Karpas-422 (cell line): ENCODE measurements around the gene GRAMD1B. TPM values are rescaled to one million over a fixed set of nuclear protein-coding genes. Genes with fewer than 3 reads are reported as not detected.
A peak's percentile ranks its signal among the peaks of the same experiment; 100 is the strongest.

Experiments used
- DNase-seq: peaks from one replicate; pipeline ENCODE4 v3.0.0-alpha.2; 2015
- H2AFZ ChIP-seq: fragments of 200-600 bp; sonication (generic); 2 replicates; pipeline ENCODE4 v1.6.1; 2014; ENCODE audit warnings: antibody characterized with exemption, low read length, mixed read lengths
- H3K27ac ChIP-seq: fragments of 200-600 bp; sonication (generic); 2 replicates; pipeline ENCODE4 v1.5.1; 2014; ENCODE audit warnings: mild to moderate bottlenecking, low read length, moderate library complexity
- H3K27me3 ChIP-seq: fragments of 200-600 bp; sonication (generic); 2 replicates; pipeline ENCODE4 v1.6.1; 2014; ENCODE audit warnings: low read length, mixed read lengths
- H3K36me3 ChIP-seq: fragments of 200-600 bp; sonication (generic); 2 replicates; pipeline ENCODE4 v1.6.1; 2014; ENCODE audit warnings: low read length, mixed read lengths; ENCODE audit not compliant: insufficient read depth
- H3K4me1 ChIP-seq: fragments of 200-600 bp; sonication (generic); 2 replicates; pipeline ENCODE4 v1.6.1; 2014; ENCODE audit warnings: mild to moderate bottlenecking, low read length, mixed read lengths
- H3K4me2 ChIP-seq: fragments of 200-600 bp; sonication (generic); 2 replicates; pipeline ENCODE4 v1.6.1; 2014; ENCODE audit warnings: low read length, low read depth, mild to moderate bottlenecking; ENCODE audit not compliant: poor library complexity, severe bottlenecking
- H3K4me3 ChIP-seq: fragments of 200-600 bp; sonication (generic); 2 replicates; pipeline ENCODE4 v1.5.1; 2014; ENCODE audit warnings: mild to moderate bottlenecking, antibody characterized with exemption, low read length, mixed read lengths
- H3K79me2 ChIP-seq: fragments of 200-600 bp; sonication (generic); 2 replicates; pipeline ENCODE4 v1.6.1; 2014; ENCODE audit warnings: mild to moderate bottlenecking, low read length, mixed read lengths
- H3K9ac ChIP-seq: fragments of 200-600 bp; sonication (generic); 2 replicates; pipeline ENCODE4 v1.6.0; 2014; ENCODE audit warnings: low read length
- H3K9me2 ChIP-seq: fragments of 200-600 bp; sonication (generic), shearing (Covaris generic); replicated peaks from 2 replicates; pipeline ENCODE4 v1.6.0; 2014; ENCODE audit warnings: mild to moderate bottlenecking, low read length, moderate library complexity; ENCODE audit not compliant: insufficient read depth
- H3K9me3 ChIP-seq: fragments of 300-700, 200-600 bp; sonication (generic); 2 replicates; pipeline ENCODE4 v1.6.1; 2014; ENCODE audit warnings: low read length, mixed read lengths
- H4K20me1 ChIP-seq: fragments of 200-600 bp; sonication (generic); 2 replicates; pipeline ENCODE4 v1.6.1; 2014; ENCODE audit warnings: mild to moderate bottlenecking, antibody characterized with exemption, low read length, low read depth; ENCODE audit not compliant: insufficient read depth
- total RNA-seq: library from RNA; depleted of rRNA; stranded (reverse); fragments of >200 nt; shearing (Covaris generic); gene quantifications from 2 replicates; pipeline ENCODE4 v1.2.3, GENCODE V29; 2014; ENCODE audit warnings: low replicate concordance

Gene GRAMD1B
- total RNA-seq, 1 experiment from 2014 or later, result 79.0 TPM

GRCh38 chr11:123407130-123407995, 22.7 kb upstream of the GRAMD1B start:
- H3K4me1 ChIP-seq, result peaks cover 70% of the 10 kb centered on the region
- H3K9ac ChIP-seq, result peak overlapping the region; percentile 81
- peak overlapping the region; percentile 99 for H3K27ac ChIP-seq
- no peak overlapping the region for H2AFZ ChIP-seq
- peak overlapping the region; percentile 88 for H3K4me2 ChIP-seq
- H3K4me3 ChIP-seq, result peak overlapping the region; percentile 61
- H3K27me3 ChIP-seq, result no peaks in the 10 kb centered on the region
- no peaks in the 10 kb centered on the region for H3K79me2 ChIP-seq
- H3K9me3 ChIP-seq, result no peaks in the 10 kb centered on the region
- DNase-seq, result peak; percentile 83
- no peaks in the 10 kb centered on the region for H3K9me2 ChIP-seq
- H4K20me1 ChIP-seq, result no peaks in the 10 kb centered on the region
- no peaks in the 10 kb centered on the region for H3K36me3 ChIP-seq

GRCh38 chr11:123407996-123408597, 22.0 kb upstream of the GRAMD1B start:
- H3K79me2 ChIP-seq, result no peaks in the 10 kb centered on the region
- H4K20me1 ChIP-seq, result no peaks in the 10 kb centered on the region
- DNase-seq, result no peak
- H3K4me2 ChIP-seq, result peak overlapping the region; percentile 88
- H3K27me3 ChIP-seq, result no peaks in the 10 kb centered on the region
- no peaks in the 10 kb centered on the region for H3K9me3 ChIP-seq
- H2AFZ ChIP-seq, result no peak overlapping the region
- peak overlapping the region; percentile 81 for H3K9ac ChIP-seq
- peaks cover 70% of the 10 kb centered on the region for H3K4me1 ChIP-seq
- H3K36me3 ChIP-seq, result no peaks in the 10 kb centered on the region
- H3K4me3 ChIP-seq, result peak overlapping the region; percentile 58; the same call in 1 of the 2 replicates
- no peaks in the 10 kb centered on the region for H3K9me2 ChIP-seq
- H3K27ac ChIP-seq, result peak overlapping the region; percentile 99

GRCh38 chr11:123408619-123409455, 21.2 kb upstream of the GRAMD1B start:
- H3K4me1 ChIP-seq, result peaks cover 70% of the 10 kb centered on the region
- peak overlapping the region; percentile 88 for H3K4me2 ChIP-seq
- no peaks in the 10 kb centered on the region for H3K9me2 ChIP-seq
- no peaks in the 10 kb centered on the region for H3K27me3 ChIP-seq
- DNase-seq, result peak; percentile 75
- peak overlapping the region; percentile 81 for H3K9ac ChIP-seq
- no peaks in the 10 kb centered on the region for H3K9me3 ChIP-seq
- peak overlapping the region; percentile 58 for H3K4me3 ChIP-seq
- no peaks in the 10 kb centered on the region for H3K36me3 ChIP-seq
- peak overlapping the region; percentile 99 for H3K27ac ChIP-seq
- H4K20me1 ChIP-seq, result no peaks in the 10 kb centered on the region
- no peaks in the 10 kb centered on the region for H3K79me2 ChIP-seq
- peak overlapping the region; percentile 35; the same call in 1 of the 2 replicates for H2AFZ ChIP-seq

- Histone ChIP-seq H3K9ac (peak overlapping the region; percentile 81), H3K4me2 (peak overlapping the region; percentile 88), H3K4me3 (peak overlapping the region; percentile 58), H3K79me2 (no peaks in the 10 kb centered on the region), H2AFZ (no peak overlapping the region; the same call in 1 of the 2 replicates), H4K20me1 (no peaks in the 10 kb centered on the region), H3K9me3 (no peaks in the 10 kb centered on the region), H3K4me1 (peaks cover 62% of the 10 kb centered on the region), H3K36me3 (no peaks in the 10 kb centered on the region), H3K9me2 (no peaks in the 10 kb centered on the region), H3K27ac (peak overlapping the region; percentile 99), H3K27me3 (no peaks in the 10 kb centered on the region)
- DNase-seq, result peak; percentile 72
Measured at GRCh38 chr11:123409456-123410217, 20.4 kb upstream of the GRAMD1B start.

GRCh38 chr11:123410218-123410549, 19.9 kb upstream of the GRAMD1B start:
- peak overlapping the region; percentile 88 for H3K4me2 ChIP-seq
- no peak overlapping the region for H3K4me3 ChIP-seq

GRCh38 chr11:123413636-123414035, 16.4 kb upstream of the GRAMD1B start:
- H2AFZ ChIP-seq, result no peak overlapping the region
- no peaks in the 10 kb centered on the region for H4K20me1 ChIP-seq
- H3K9me2 ChIP-seq, result no peaks in the 10 kb centered on the region
- H3K4me2 ChIP-seq, result no peak overlapping the region
- no peaks in the 10 kb centered on the region for H3K27me3 ChIP-seq
- H3K4me1 ChIP-seq, result peaks cover 22% of the 10 kb centered on the region
- no peak overlapping the region for H3K9ac ChIP-seq
- H3K9me3 ChIP-seq, result no peaks in the 10 kb centered on the region
- no peaks in the 10 kb centered on the region for H3K36me3 ChIP-seq
- H3K4me3 ChIP-seq, result no peak overlapping the region
- DNase-seq, result no peak
- no peak overlapping the region for H3K27ac ChIP-seq
- H3K79me2 ChIP-seq, result no peaks in the 10 kb centered on the region

More at GRCh38 chr11:123410218-123410549, 19.9 kb upstream of the GRAMD1B start:
- Histone ChIP-seq H3K36me3 (no peaks in the 10 kb centered on the region), H3K79me2 (no peaks in the 10 kb centered on the region), H4K20me1 (no peaks in the 10 kb centered on the region), H3K9me3 (no peaks in the 10 kb centered on the region), H3K4me1 (peaks cover 56% of the 10 kb centered on the region), H2AFZ (no peak overlapping the region), H3K9me2 (no peaks in the 10 kb centered on the region), H3K27ac (peak overlapping the region; percentile 99), H3K27me3 (no peaks in the 10 kb centered on the region), H3K9ac (peak overlapping the region; percentile 81)
- peak; percentile 46 for DNase-seq

- Histone ChIP-seq H3K36me3 (no peaks in the 10 kb centered on the region), H3K27ac (no peak overlapping the region), H4K20me1 (no peaks in the 10 kb centered on the region), H3K4me3 (no peak overlapping the region), H3K9me2 (no peaks in the 10 kb centered on the region), H2AFZ (no peak overlapping the region), H3K4me2 (no peak overlapping the region), H3K4me1 (peaks cover 13% of the 10 kb centered on the region), H3K9ac (no peak overlapping the region), H3K27me3 (no peaks in the 10 kb centered on the region), H3K9me3 (no peaks in the 10 kb centered on the region), H3K79me2 (no peaks in the 10 kb centered on the region)
- DNase-seq, result no peak
Measured at GRCh38 chr11:123416566-123416965, 13.5 kb upstream of the GRAMD1B start.
